ENCODE results near the gene TUBA4B.
"Not testable (repeated sequence)": the region's sequence is repeated elsewhere in the genome, so short reads cannot be mapped to it uniquely, and the experiment has no call there.

TUBA4B gene

GRCh38 chr2:219278655-219279150, 25.7 kb downstream of the TUBA4B start:
- DNase-seq, result no peak

- DNase-seq, result peak; percentile 95
These were observed 26.3 kb downstream of the TUBA4B start, which contains the start of gene DNAJB2 for GRCh38 chr2:219279151-219279915. Gene DNAJB2 (plus strand): TSS chr2:219279366. CDS start chr2:219279834, 468 bp downstream.

DNA sequence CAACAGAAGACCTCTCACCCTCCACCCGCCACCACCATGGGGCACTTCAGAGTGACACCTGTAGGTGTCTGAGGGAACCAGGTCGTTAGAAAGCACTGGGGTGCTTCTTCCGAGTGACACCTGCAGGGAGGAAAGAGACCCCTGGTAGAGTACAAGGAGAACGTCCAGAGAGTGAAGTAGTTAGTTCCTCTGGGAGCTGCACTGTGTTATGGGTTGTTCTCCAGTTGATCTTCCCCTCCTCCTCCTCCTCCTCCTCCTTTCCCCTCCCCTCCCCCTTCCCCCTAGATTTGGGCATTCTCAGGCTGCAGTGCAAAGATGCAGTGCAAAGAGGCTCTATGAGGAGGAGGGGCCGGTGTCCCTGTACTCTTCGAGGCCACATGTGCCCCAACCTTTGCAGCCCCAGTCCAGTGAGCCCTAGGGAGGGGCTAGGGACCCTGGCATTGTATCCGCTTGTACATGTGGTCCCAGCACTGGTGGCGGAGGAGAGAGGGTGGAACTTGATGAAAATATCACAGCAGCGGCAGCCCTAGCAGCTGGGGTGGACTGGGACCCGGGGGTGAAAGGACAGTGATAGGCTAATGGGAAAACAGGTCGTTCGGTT, 27.0 kb downstream of the TUBA4B start:
- DNase-seq, result no peak

DNA sequence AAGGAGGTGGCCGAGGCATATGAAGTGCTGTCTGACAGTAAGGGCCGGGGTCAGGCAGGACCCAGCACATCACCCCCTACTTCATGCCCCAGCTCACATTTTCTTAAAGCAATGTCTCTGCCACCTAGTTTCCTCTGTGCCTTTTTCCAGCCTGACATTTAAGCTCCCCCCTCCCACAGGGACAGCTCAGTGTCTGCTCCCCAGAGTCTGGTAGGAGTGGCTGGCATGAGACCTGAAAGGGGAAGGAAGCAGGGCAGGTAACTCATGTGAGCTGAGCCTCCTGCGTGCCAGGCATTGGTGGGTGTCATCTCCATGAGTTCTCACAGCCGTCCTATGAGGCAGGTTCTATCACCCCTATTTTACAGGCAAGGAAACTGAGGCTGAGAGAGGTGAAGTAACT, 27.6 kb downstream of the TUBA4B start:
- no peak for DNase-seq

DNA sequence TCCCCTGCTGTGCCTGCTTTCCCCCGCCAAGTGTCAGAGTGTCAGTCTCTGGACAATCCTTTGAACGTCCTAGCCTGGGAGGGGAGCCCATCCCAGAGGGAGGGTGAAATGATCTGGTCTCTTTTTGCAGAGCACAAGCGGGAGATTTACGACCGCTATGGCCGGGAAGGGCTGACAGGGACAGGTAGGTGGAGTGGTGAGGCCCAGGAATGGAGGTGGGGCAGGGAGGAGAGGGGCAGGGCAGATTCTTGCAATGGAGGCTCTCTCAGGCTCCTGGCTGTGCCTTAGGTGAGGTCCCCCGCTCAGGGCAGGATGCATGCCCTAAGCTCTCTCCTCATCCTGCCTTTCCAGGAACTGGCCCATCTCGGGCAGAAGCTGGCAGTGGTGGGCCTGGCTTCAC, 28.5 kb downstream of the TUBA4B start:
- no peak for DNase-seq

DNA sequence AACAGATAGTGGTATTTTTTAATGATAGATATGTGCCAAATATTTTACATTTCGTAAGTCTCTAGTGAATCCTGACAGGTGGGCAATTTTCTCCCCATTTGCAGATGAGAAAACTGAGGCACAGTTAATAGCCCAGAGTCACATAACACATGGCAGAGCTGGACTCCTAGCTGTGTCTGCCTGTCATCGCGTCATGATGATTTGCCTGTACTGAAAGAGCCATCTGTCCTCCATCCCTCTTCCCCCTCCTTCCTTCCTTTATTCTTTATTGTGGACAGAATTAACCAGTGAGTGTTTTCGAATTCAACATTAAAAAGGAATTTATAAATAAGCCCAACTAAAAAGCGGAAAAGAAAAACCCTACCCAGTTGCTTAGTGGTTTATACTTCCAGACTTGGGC, 29.3 kb downstream of the TUBA4B start:
- no peak for DNase-seq

DNA sequence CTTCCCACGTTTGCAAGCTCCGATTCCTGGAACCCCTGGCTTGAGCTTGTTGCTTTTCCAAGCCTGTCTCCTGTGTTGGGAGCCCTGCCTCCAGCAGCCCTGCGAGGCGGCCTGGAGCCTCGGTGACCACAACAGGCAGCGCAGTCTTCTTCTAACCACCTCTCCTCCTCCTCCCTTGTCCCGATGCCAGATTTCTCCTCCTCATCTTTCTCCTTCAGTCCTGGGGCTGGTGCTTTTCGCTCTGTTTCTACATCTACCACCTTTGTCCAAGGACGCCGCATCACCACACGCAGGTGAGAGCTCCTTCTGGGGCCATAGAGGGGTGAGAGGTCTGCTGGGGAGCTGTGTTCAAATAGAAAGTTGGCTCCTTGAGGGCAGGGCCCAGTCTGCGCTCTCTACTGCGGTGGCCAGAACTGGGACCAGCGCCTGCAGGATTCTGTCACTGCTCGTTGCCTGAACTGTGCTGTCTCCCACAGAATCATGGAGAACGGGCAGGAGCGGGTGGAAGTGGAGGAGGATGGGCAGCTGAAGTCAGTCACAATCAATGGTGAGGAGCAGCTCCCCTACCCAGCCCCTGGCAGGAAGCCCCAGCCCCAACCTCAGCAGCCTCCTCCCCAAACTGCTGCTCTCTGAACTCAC, 30.0 kb downstream of the TUBA4B start:
- DNase-seq, result no peak

DNA sequence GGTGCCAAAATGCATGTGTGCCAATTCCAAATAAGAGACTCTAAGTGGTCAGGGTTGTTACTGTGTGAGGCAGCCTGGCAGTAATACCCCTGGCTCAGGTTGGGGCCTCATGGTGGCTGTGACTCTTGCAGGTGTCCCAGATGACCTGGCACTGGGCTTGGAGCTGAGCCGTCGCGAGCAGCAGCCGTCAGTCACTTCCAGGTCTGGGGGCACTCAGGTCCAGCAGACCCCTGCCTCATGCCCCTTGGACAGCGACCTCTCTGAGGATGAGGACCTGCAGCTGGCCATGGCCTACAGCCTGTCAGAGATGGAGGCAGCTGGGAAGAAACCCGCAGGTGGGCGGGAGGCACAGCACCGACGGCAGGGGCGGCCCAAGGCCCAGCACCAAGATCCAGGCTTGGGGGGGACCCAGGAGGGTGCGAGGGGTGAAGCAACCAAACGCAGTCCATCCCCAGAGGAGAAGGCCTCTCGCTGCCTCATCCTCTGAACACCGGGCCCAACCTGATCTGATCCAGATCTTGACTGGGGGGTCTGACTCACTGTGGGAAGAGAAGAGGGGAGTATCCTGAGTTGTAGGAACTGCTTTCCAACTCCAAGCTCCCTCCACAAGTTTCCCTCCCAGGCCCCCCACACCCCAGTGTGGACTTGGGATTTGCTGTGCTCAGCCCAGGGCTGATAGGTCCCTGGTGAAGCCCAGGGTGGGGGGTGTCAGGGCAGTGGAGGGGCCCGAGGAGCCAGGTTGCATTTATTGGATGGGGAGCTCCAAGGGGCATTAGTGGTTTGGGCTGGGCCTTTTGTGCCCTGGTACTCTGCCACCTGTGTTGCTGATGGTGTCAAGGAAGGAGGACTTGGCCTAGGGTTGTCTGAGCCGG, 31.7 kb downstream of the TUBA4B start:
- DNase-seq, result no peak

DNA sequence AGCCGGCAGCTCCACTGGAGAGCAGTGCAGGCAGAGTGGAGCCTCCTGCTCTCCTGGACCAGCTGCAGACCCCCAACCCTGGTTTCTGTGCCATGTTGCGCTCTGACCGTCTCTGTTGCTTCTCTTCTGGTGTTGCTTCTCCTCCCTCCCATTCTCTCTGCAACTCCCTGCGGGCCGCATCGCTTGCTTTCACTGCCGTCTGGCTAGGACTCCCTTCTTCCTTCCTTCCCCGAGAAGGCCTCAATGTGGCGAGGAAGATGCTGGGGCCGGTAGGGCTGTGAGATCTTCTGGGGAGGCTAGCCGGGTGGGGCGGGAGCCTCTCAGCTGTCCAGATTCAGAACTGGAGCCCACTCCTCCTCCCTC, 32.3 kb downstream of the TUBA4B start:
- no peak for DNase-seq

DNA sequence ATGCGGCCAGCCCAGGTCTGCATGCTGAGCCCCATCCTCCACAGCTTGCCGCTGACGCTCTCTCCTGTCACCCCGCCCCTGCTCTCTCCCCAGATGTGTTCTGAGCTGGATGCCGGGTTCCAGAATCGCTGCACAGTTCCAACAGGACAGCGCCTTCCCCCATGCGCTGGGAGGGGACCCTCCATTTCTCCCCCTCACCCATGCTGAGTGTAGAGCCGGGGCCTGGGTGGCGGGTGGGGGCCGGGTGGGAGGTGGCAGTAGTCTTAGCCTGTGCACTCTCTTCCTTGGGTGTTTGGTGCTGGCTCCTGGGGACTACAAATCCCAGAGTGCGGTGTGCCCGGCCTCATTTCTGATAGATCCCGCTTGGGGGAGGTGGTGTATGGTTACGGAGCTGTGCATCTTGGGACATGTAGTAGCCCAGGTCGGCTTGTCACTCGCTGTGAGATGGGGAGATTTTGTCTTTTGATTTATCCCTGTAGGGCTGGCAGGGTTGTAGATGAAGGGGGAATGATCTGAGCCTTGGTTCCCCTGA, 32.9 kb downstream of the TUBA4B start:
- DNase-seq, result no peak

GRCh38 chr2:219286436-219287115, 33.5 kb downstream of the TUBA4B start:
- DNase-seq, result no peak

DNA sequence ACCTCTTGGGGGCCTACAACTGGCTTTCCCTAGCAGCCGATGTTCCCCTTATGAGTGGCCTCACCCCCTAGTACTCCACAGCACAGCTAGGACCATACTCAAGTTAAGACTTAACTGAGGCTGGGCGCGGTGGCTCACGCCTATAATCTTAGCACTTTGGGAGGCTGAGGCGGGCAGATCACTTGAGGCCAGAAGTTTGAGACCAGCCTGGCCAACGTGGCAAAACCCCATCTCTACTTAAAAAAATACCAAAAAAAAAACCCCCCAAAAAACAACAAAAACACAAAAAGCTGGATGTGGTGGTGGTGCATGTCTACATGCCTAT, 34.0 kb downstream of the TUBA4B start:
- DNase-seq, result not testable (repeated sequence)

DNA sequence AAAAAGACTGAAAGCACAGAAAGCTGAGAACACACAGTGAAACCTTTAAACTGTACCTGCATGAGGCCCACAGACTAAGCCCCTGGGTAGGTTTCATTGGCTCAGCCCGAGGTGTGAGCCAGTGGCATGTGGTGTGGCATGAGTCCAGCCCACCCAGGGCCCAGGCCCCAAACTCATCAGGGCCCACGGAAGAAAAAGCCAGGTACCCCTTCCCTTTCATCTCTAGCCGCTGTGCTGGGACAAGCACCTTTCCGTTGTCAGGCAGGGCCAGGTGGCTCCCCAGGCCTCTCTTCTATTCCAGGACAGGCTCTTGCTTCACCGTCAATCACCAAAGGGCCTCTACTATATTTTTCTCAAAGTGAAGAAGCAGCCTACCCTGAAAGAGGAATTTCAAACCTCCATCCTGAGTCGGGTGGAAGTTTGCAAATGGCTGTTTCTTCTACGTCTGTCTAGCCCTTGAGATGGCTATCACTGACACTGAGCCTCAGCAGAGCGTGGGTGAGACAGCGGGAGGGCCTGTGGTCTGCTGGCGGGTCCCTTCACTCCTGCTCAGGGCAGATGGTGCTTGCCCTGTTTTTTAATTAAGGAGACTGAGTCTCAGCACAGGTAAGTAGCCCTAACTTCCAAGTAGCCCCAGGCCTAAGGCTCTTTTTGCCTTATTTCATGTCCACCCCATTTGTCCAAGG, 34.7 kb downstream of the TUBA4B start:
- DNase-seq, result no peak

DNA sequence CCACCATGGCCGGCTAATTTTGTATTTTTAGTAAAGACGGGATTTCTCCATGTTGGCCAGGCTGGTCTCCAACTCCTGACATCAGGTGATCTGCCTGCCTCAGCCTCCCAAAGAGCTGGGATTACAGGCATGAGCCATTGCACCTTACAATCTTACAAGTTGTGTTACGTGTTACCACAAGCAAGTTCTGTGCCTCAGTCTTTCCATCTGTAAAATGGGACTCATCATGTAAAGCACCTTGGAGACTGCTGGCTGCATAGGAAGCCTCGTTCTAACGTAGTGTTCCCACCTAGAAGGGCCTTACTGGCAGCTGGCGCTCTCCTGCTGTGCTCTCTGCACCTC, 36.1 kb downstream of the TUBA4B start:
- DNase-seq, result no peak

- peak; percentile 67 for DNase-seq
These were observed 36.7 kb downstream of the TUBA4B start for GRCh38 chr2:219289537-219290361.

- DNase-seq, result no peak
These were observed 37.5 kb downstream of the TUBA4B start for GRCh38 chr2:219290381-219291171.

DNA sequence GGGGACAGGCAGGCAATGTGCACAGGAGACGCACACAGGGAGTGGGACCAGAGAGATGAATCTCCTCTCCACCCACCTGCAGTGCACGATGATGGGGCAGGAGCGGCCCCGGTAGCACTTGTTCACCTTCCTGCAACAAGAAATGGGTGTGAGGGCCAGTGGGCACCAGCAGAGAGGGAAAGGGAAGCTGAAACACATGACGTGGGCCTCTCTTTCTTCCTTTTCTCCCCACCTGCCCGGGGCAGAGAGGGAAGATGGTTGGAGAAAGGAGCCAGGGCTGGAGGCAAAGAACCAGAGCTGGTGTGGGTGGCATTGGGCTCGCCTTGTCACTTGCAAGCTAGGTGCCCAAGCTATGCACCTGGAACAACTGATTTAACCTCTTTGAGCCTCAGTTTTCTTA, 38.4 kb downstream of the TUBA4B start:
- DNase-seq, result no peak

GRCh38 chr2:219291910-219292490, 39.0 kb downstream of the TUBA4B start:
- DNase-seq, result no peak

DNA sequence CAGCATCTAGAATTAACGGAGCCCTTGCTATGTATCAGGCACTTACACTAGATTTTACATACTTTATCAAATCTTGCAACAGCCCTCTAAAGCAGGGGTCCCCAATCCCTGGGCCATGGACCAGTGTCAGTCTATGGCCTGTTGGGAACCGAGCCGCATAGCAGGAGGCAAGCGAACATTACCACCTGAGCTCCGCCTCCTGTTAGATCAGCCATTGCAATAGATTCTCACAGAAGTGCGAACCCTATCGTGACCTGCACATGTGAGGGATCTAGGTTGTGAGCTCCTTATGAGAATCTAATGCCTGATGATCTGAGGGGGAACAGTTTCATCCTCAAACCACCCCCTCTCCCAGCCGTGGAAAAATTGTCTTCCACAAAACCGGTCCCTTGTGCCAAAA, 39.6 kb downstream of the TUBA4B start:
- DNase-seq, result no peak

Data from NCI-H446 treated with DMSO at 0.1 percent for 48 hours (cell line).